Mesenchymal stem cell (in vitro differentiated cells and primary cell): ENCODE data around the gene EWSR1.

Experiments
- DNase-seq: peaks from one replicate; pipeline ENCODE4 v3.0.0-alpha.2; 2013
- H2AFZ ChIP-seq: one replicate; pipeline ENCODE4 v1.6.1; 2013; ENCODE audit warnings: low read depth, mild to moderate bottlenecking, control low read depth, inconsistent platforms, low read length, moderate library complexity
- H2AK5ac ChIP-seq: 2 replicates; pipeline ENCODE4 v1.6.1; 2013; ENCODE audit warnings: low read length, moderate library complexity, mild to moderate bottlenecking, inconsistent platforms; ENCODE audit not compliant: severe bottlenecking
- H2BK120ac ChIP-seq: one replicate; pipeline ENCODE4 v1.6.1; 2013; ENCODE audit warnings: low read depth, mild to moderate bottlenecking, inconsistent platforms, low read length, moderate library complexity
- H2BK12ac ChIP-seq, 2 experiments: one replicate each; pipeline ENCODE4 v1.6.1; 2013; ENCODE audit warnings: inconsistent platforms in 2 of 2, low read length in 2 of 2, mild to moderate bottlenecking in 2 of 2, moderate library complexity in 2 of 2, control low read depth in 1 of 2
- H2BK15ac ChIP-seq: one replicate; pipeline ENCODE4 v1.6.1; 2013; ENCODE audit warnings: mild to moderate bottlenecking, low read depth, inconsistent platforms; ENCODE audit not compliant: poor library complexity, severe bottlenecking
- H2BK5ac ChIP-seq: 2 replicates; pipeline ENCODE4 v1.6.1; 2013; ENCODE audit warnings: low read depth, mild to moderate bottlenecking, low read length, control low read depth, inconsistent platforms; ENCODE audit not compliant: poor library complexity, severe bottlenecking
- H3K14ac ChIP-seq, 2 experiments: one replicate each; pipeline ENCODE4 v1.6.1; 2013; ENCODE audit warnings: inconsistent platforms in 2 of 2, low read length in 2 of 2, control low read depth in 1 of 2, mild to moderate bottlenecking in 1 of 2, moderate library complexity in 1 of 2
- H3K18ac ChIP-seq, 2 experiments: one replicate each; pipeline ENCODE4 v1.6.1; 2013; ENCODE audit warnings: inconsistent platforms in 2 of 2, low read length in 2 of 2, control low read depth in 1 of 2, low read depth in 1 of 2, mild to moderate bottlenecking in 1 of 2
- H3K23ac ChIP-seq, 2 experiments: one replicate each; pipeline ENCODE4 v1.6.1; 2013; ENCODE audit warnings: inconsistent platforms in 2 of 2, low read length in 2 of 2, mild to moderate bottlenecking in 2 of 2, moderate library complexity in 2 of 2, control low read depth in 1 of 2
- H3K27ac ChIP-seq: 2 replicates; pipeline ENCODE4 v1.5.1; 2013; ENCODE audit warnings: mild to moderate bottlenecking, moderate library complexity, low read length, control low read depth, inconsistent platforms; ENCODE audit not compliant: poor library complexity, severe bottlenecking
- H3K27me3 ChIP-seq, 2 experiments: 2 replicates each; pipeline versions ENCODE4 v1.6.1 to v1.7.0; 2013; ENCODE audit warnings: low read length in 2 of 2, mild to moderate bottlenecking in 2 of 2, moderate library complexity in 2 of 2, control low read depth in 1 of 2, inconsistent platforms in 1 of 2; ENCODE audit not compliant: control insufficient read depth in 1 of 2, insufficient read depth in 1 of 2
- H3K36me3 ChIP-seq, 2 experiments: 2 replicates each; pipeline versions ENCODE4 v1.6.1 to v1.7.0; 2013; ENCODE audit warnings: low read length in 2 of 2, control low read depth in 1 of 2, inconsistent platforms in 1 of 2, low read depth in 1 of 2, mild to moderate bottlenecking in 1 of 2; ENCODE audit not compliant: insufficient read depth in 2 of 2, control insufficient read depth in 1 of 2
- H3K4ac ChIP-seq, 2 experiments: one replicate each; pipeline ENCODE4 v1.6.1; 2013; ENCODE audit warnings: inconsistent platforms in 2 of 2, low read length in 2 of 2, mild to moderate bottlenecking in 2 of 2, moderate library complexity in 2 of 2, control low read depth in 1 of 2, low read depth in 1 of 2
- H3K4me1 ChIP-seq: 2 replicates; pipeline ENCODE4 v1.6.1; 2013; ENCODE audit warnings: low read depth, low read length, control low read depth; ENCODE audit not compliant: control insufficient read depth, insufficient read depth
- H3K4me2 ChIP-seq: 2 replicates; pipeline ENCODE4 v1.6.1; 2013; ENCODE audit warnings: low read length, mild to moderate bottlenecking, inconsistent platforms; ENCODE audit not compliant: poor library complexity, severe bottlenecking
- H3K4me3 ChIP-seq, 2 experiments: 2 replicates each; pipeline versions ENCODE4 v1.5.1 to v1.7.0; 2013; ENCODE audit warnings: low read length in 2 of 2, mild to moderate bottlenecking in 2 of 2, control low read depth in 1 of 2, low read depth in 1 of 2; ENCODE audit not compliant: insufficient read depth in 1 of 2
- H3K79me1 ChIP-seq: replicated peaks from 2 replicates; pipeline ENCODE4 v1.6.1; 2013; ENCODE audit warnings: mild to moderate bottlenecking, control low read depth, low read length, inconsistent platforms; ENCODE audit not compliant: poor library complexity, severe bottlenecking
- H3K9ac ChIP-seq: 2 replicates; pipeline ENCODE4 v1.7.0; 2013; ENCODE audit warnings: mild to moderate bottlenecking, low read length, moderate library complexity
- H3K9me3 ChIP-seq: 2 replicates; pipeline ENCODE4 v1.7.0; 2013; ENCODE audit warnings: mild to moderate bottlenecking, low read length; ENCODE audit not compliant: control insufficient read depth
- H4K8ac ChIP-seq: one replicate; pipeline ENCODE4 v1.6.1; 2013; ENCODE audit warnings: inconsistent platforms, mild to moderate bottlenecking, low read length, moderate library complexity
- H4K91ac ChIP-seq: one replicate; pipeline ENCODE4 v1.6.1; 2013; ENCODE audit warnings: mild to moderate bottlenecking, low read length, inconsistent platforms
- WGBS: methylation state at CpG from one replicate; pipeline ENCODE4 v1.1.7; 2013; ENCODE audit warnings: mixed read lengths; 5-methylcytosine and 5-hydroxymethylcytosine counted together

The EWSR1 gene

GRCh38 chr22:29265929-29266328 lies 2.1 kb upstream of the EWSR1 start:
- H3K27me3 ChIP-seq: no peaks in the 10 kb centered on the region
- peak overlapping the region in 1 of 2 experiments; percentile 21 for H2BK12ac ChIP-seq
- H3K4me2 ChIP-seq: no peak overlapping the region
- H4K8ac ChIP-seq: no peak overlapping the region
- no peak overlapping the region for H4K91ac ChIP-seq
- no peak overlapping the region for H3K4ac ChIP-seq
- H3K14ac ChIP-seq: no peak overlapping the region
- peaks cover 13% of the 10 kb centered on the region for H3K4me1 ChIP-seq
- peak overlapping the region; percentile 36 for H2AK5ac ChIP-seq
- H3K36me3 ChIP-seq: peaks cover 23 to 38% of the 10 kb centered on the region in 2 experiments
- H3K18ac ChIP-seq: no peak overlapping the region
- WGBS: 87% methylated on average over 4 of the region's 4 CpGs
- peak overlapping the region in 1 of 2 experiments; percentile 95 for H3K4me3 ChIP-seq
- no peak overlapping the region for H2BK15ac ChIP-seq
- H3K27ac ChIP-seq: no peak overlapping the region
- H3K79me1 ChIP-seq: peaks cover 19% of the 10 kb centered on the region
- H3K9ac ChIP-seq: peak overlapping the region; percentile 97
- no peak for DNase-seq
- H2BK5ac ChIP-seq: no peak overlapping the region
- H3K9me3 ChIP-seq: no peaks in the 10 kb centered on the region
- H2AFZ ChIP-seq: no peak overlapping the region
- H3K23ac ChIP-seq: peak overlapping the region in 1 of 2 experiments; percentile 56
- H2BK120ac ChIP-seq: no peak overlapping the region

GRCh38 chr22:29266564-29267461 lies 1.3 kb upstream of the EWSR1 start:
- peak; percentile 47 for DNase-seq
- Histone ChIP-seq H3K4ac (peak overlapping the region; percentile 65 to 98), H2AK5ac (peak overlapping the region; percentile 91), H2BK120ac (peak overlapping the region; percentile 80), H3K14ac (peak overlapping the region in 1 of 2 experiments; percentile 72), H3K27ac (peak overlapping the region; percentile 29), H2BK5ac (peak overlapping the region; percentile 100), H3K9me3 (no peaks in the 10 kb centered on the region), H4K91ac (peak overlapping the region; percentile 93), H3K23ac (peak overlapping the region in 1 of 2 experiments; percentile 54), H3K4me3 (peak overlapping the region; percentile 75 to 95), H2BK12ac (peak overlapping the region; percentile 68 to 79), H3K79me1 (peaks cover 18% of the 10 kb centered on the region), H3K9ac (peak overlapping the region; percentile 97), H3K4me2 (peak overlapping the region; percentile 91), H3K18ac (peak overlapping the region; percentile 99), H3K27me3 (no peaks in the 10 kb centered on the region), H2BK15ac (peak overlapping the region; percentile 65), H4K8ac (peak overlapping the region; percentile 97), H2AFZ (peak overlapping the region; percentile 68), H3K4me1 (peaks cover 13% of the 10 kb centered on the region), H3K36me3 (peaks cover 21 to 46% of the 10 kb centered on the region in 2 experiments)
- 11% methylated on average over 12 of the region's 13 CpGs for WGBS

- Histone ChIP-seq H4K8ac (peak overlapping the region; percentile 97), H3K4me1 (peaks cover 13% of the 10 kb centered on the region), H3K14ac (no peak overlapping the region), H3K27me3 (no peaks in the 10 kb centered on the region), H2AK5ac (peak overlapping the region; percentile 91), H4K91ac (peak overlapping the region; percentile 93), H3K18ac (peak overlapping the region; percentile 99), H3K4me3 (peak overlapping the region; percentile 75 to 95), H2BK15ac (peak overlapping the region; percentile 71), H3K4ac (peak overlapping the region; percentile 45 to 98), H3K23ac (peak overlapping the region in 1 of 2 experiments; percentile 54), H3K27ac (peak overlapping the region; percentile 29), H2BK12ac (peak overlapping the region; percentile 56 to 79), H2AFZ (peak overlapping the region; percentile 68), H2BK120ac (peak overlapping the region; percentile 80), H3K4me2 (peak overlapping the region; percentile 91), H3K9me3 (no peaks in the 10 kb centered on the region), H3K79me1 (peaks cover 18% of the 10 kb centered on the region), H3K9ac (peak overlapping the region; percentile 97), H3K36me3 (peaks cover 21 to 53% of the 10 kb centered on the region in 2 experiments), H2BK5ac (peak overlapping the region; percentile 100)
- under 1% methylated on average over 32 of the region's 32 CpGs for WGBS
- DNase-seq: no peak
These were observed 608 bp upstream of the EWSR1 start for GRCh38 chr22:29267462-29267857.
